Coronary artery (tissue), 2 donors: ENCODE measurements around the gene DSG3.
"Not testable (repeated sequence)": the region's sequence is repeated elsewhere in the genome, so short reads cannot be mapped to it uniquely, and the experiment has no call there.

Source experiments
- DNase-seq: peaks from one replicate; pipeline ENCODE4 v3.0.0-alpha.2; 2017; ENCODE audit warnings: low spot score
- H3K27ac ChIP-seq, 2 donors: fragments of 200-600 bp; sonication (generic); one replicate each; pipeline ENCODE4 v1.5.1; 2016 to 2019
- H3K4me3 ChIP-seq: fragments of 200-600 bp; sonication (generic); 2 replicates; pipeline ENCODE4 v1.5.1; 2016; ENCODE audit warnings: mild to moderate bottlenecking, moderate library complexity
- CTCF ChIP-seq: fragments of 200-600 bp; sonication (generic); IDR thresholded peaks from one replicate; pipeline ENCODE4 v1.5.1; 2019; ENCODE audit warnings: antibody characterized with exemption

Gene DSG3

DNA sequence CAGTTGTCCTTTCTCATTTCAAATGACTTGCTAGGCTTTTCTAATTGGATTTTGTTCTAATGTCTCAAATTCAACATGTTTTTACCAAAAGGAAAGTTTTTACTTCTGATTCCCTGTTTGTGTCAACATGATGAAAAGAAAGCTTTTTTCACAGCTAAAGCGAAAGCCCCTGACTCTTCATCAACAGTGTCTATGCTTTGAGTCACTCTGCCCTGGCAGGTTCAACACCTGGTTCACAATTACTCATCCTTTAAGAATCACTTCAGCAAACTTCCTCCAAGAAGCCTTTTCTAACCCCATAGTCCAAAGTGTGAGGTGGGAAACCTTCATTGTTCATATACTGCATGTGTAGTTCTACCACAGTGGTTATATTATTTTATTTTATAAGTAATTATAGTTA is 42.8 kb downstream of the DSG3 start:
- no peak for DNase-seq
- no peak for TF ChIP-seq CTCF
- H3K27ac ChIP-seq, result no peak overlapping the region
- H3K4me3 ChIP-seq, result no peak overlapping the region

- TF ChIP-seq CTCF, result no peak
- no peak overlapping the region for H3K4me3 ChIP-seq
- no peak for DNase-seq
- no peak overlapping the region for H3K27ac ChIP-seq
These were observed 43.3 kb downstream of the DSG3 start for GRCh38 chr18:31490833-31491232.

- Histone ChIP-seq H3K4me3 (no peak overlapping the region), H3K27ac (no peak overlapping the region)
- no peak for TF ChIP-seq CTCF
- no peak for DNase-seq
These were observed 44.0 kb downstream of the DSG3 start for GRCh38 chr18:31491586-31491985.

- no peak overlapping the region for H3K27ac ChIP-seq
- DNase-seq, result no peak
- no peak overlapping the region for H3K4me3 ChIP-seq
- no peak for TF ChIP-seq CTCF
These were observed 45.1 kb downstream of the DSG3 start for GRCh38 chr18:31492671-31493070.

- TF ChIP-seq CTCF, result no peak
- Histone ChIP-seq H3K4me3 (no peak overlapping the region), H3K27ac (no peak overlapping the region)
- DNase-seq, result no peak
These were observed 45.6 kb downstream of the DSG3 start for GRCh38 chr18:31493171-31493570.

GRCh38 chr18:31493941-31494340 is 46.4 kb downstream of the DSG3 start:
- no peak for DNase-seq
- TF ChIP-seq CTCF, result no peak
- H3K4me3 ChIP-seq, result no peak overlapping the region
- no peak overlapping the region for H3K27ac ChIP-seq

- not testable (repeated sequence) for H3K4me3 ChIP-seq, DNase-seq, H3K27ac ChIP-seq
These were observed 47.2 kb downstream of the DSG3 start for GRCh38 chr18:31494705-31495244.

DNA sequence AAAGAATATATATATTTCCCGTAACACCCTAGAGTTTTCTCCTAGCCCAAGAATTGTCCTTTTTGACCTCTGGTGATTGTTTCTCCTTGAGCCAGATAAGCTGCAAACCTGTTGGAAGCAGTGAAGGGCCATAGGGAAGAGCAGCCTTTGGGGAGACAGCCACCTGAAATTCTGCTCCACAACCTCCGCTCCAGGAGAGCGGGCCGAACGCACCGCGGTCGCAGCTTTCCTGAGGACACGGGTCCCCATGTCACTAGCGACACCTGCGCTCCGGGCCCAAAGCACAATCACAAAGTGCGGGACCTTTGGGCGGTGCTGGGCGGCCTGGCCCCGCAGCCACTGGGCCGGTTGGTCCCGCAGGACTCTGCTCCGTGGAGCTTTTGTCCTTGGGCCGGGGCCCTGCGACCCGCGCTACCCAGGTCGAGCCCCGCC is 49.9 kb downstream of the DSG3 start:
- no peak overlapping the region for H3K27ac ChIP-seq

More for the DNA sequence above, 49.9 kb downstream of the DSG3 start:
- TF ChIP-seq CTCF, result no peak
- peak overlapping the region; percentile 76 for H3K4me3 ChIP-seq
- no peak for DNase-seq
